Endothelial cell of umbilical vein (primary cell): ENCODE measurements around the gene PLXDC2. TPM values are rescaled to one million over a fixed set of nuclear protein-coding genes. Genes with fewer than 3 reads are reported as not detected.

ENCODE experiments used
- BruUV-seq: library from RNA; stranded (reverse); fragments of 400-500 nt; replicated peaks from 2 replicates; lab custom pipeline; 2021; lab: Mats Ljungman, UMichigan
- CTCF ChIA-PET: fragments of 300-600, 350-600 bp; sonication (Branson Sonifier 250); formaldehyde crosslinking; loops from one replicate; lab custom pipeline; 2021; ENCODE audit warnings: antibody characterized with exemption, inconsistent platforms; lab: Charles Lee
- POLR2A ChIA-PET: fragments of 300-600, 350-600 bp; sonication (Branson Sonifier 250); formaldehyde crosslinking; loops from one replicate; lab custom pipeline; 2021; ENCODE audit warnings: antibody characterized with exemption, inconsistent platforms; lab: Charles Lee
- DNase-seq: peaks from one replicate; pipeline ENCODE4 v3.0.0-alpha.2; 2011; ENCODE audit warnings: low read depth, low spot score
- FAIRE-seq: peaks from 2 replicates; lab custom pipeline; 2011; peaks lifted over from hg19 to GRCh38; lab: Jason Lieb, UNC
- H2AFZ ChIP-seq: 2 replicates; pipeline ENCODE4 v1.6.0; 2012; ENCODE audit warnings: low read depth, low read length, control low read depth, inconsistent platforms
- H3K27ac ChIP-seq: 2 replicates; pipeline ENCODE4 v1.5.1; 2011; ENCODE audit warnings: low read depth, mild to moderate bottlenecking, control low read depth, low read length, moderate library complexity; ENCODE audit not compliant: insufficient read depth
- H3K27me3 ChIP-seq, 2 experiments: 2 replicates each; pipeline versions ENCODE4 v1.6.0 to v1.6.1; 2011; ENCODE audit warnings: low read length in 2 of 2, mixed read lengths in 1 of 2; ENCODE audit not compliant: control insufficient read depth in 2 of 2, insufficient read depth in 2 of 2
- H3K36me3 ChIP-seq, 2 experiments: 2 replicates in 1 of 2; 3 replicates in 1 of 2; pipeline ENCODE4 v1.5.1; 2011; ENCODE audit warnings: low read length in 2 of 2, mild to moderate bottlenecking in 1 of 2, moderate library complexity in 1 of 2; ENCODE audit not compliant: control insufficient read depth in 2 of 2, insufficient read depth in 2 of 2; ENCODE audit errors: extremely low read depth in 1 of 2
- H3K4me1 ChIP-seq: 3 replicates; pipeline ENCODE4 v1.5.1; 2011; ENCODE audit warnings: mild to moderate bottlenecking, low read length; ENCODE audit not compliant: control insufficient read depth, insufficient read depth; ENCODE audit errors: extremely low read depth
- H3K4me2 ChIP-seq: 2 replicates; pipeline ENCODE4 v1.6.1; 2011; ENCODE audit warnings: low read length, control low read depth, mixed read lengths; ENCODE audit not compliant: insufficient read depth
- H3K4me3 ChIP-seq, 3 experiments: fragments of 200-600 bp in 1 of 3; sonication (generic), shearing (Covaris generic) in 1 of 3; replicated peaks in 1 of 3; 2 replicates each; pipeline ENCODE4 v1.5.1; 2011 to 2016; ENCODE audit warnings: control low read depth in 3 of 3, low read length in 3 of 3, mild to moderate bottlenecking in 2 of 3, inconsistent platforms in 1 of 3, low read depth in 1 of 3, moderate library complexity in 1 of 3; ENCODE audit not compliant: insufficient read depth in 1 of 3
- H3K79me2 ChIP-seq: 2 replicates; pipeline ENCODE4 v1.6.0; 2012; ENCODE audit warnings: low read length, inconsistent platforms; ENCODE audit not compliant: control insufficient read depth, insufficient read depth
- H3K9ac ChIP-seq: replicated peaks from 2 replicates; pipeline ENCODE3; 2011; ENCODE audit warnings: low read length, control low read depth; ENCODE audit not compliant: insufficient read depth; ENCODE audit errors: extremely low read depth
- H3K9me1 ChIP-seq: replicated peaks from 3 replicates; pipeline ENCODE4 v1.6.0; 2011; ENCODE audit warnings: mild to moderate bottlenecking, low read length; ENCODE audit not compliant: control insufficient read depth, insufficient read depth; ENCODE audit errors: extremely low read depth
- H3K9me3 ChIP-seq: replicated peaks from 2 replicates; pipeline ENCODE4 v1.5.1; 2012; ENCODE audit warnings: low read length, inconsistent platforms; ENCODE audit not compliant: control insufficient read depth, insufficient read depth
- H4K20me1 ChIP-seq: replicated peaks from 2 replicates; pipeline ENCODE3; 2011; ENCODE audit warnings: mild to moderate bottlenecking, low read length; ENCODE audit not compliant: control insufficient read depth, insufficient read depth; ENCODE audit errors: extremely low read depth
- EZH2 ChIP-seq: IDR thresholded peaks from 2 replicates; pipeline ENCODE4 v1.6.1; 2012; ENCODE audit warnings: borderline replicate concordance, low read depth, mild to moderate bottlenecking, moderate library complexity, low read length, inconsistent platforms; ENCODE audit not compliant: severe bottlenecking
- FOS ChIP-seq: IDR thresholded peaks from 2 replicates; pipeline ENCODE4 v1.6.1; 2011; ENCODE audit warnings: mild to moderate bottlenecking, low read length, moderate library complexity, borderline replicate concordance; ENCODE audit not compliant: insufficient read depth
- GATA2 ChIP-seq: IDR thresholded peaks from 2 replicates; pipeline ENCODE4 v1.7.0; 2011; ENCODE audit warnings: low read depth, mild to moderate bottlenecking, moderate library complexity, mixed read lengths, low read length; ENCODE audit not compliant: insufficient read length, insufficient read depth
- JUN ChIP-seq: IDR thresholded peaks from 2 replicates; pipeline ENCODE4 v1.6.1; 2011; ENCODE audit warnings: borderline replicate concordance, low read depth; ENCODE audit not compliant: insufficient read length, insufficient read depth
- MYC ChIP-seq: IDR thresholded peaks from one replicate; pipeline ENCODE4 v1.6.1; 2011; ENCODE audit warnings: mild to moderate bottlenecking, low read depth, low read length
- POLR2A ChIP-seq: IDR thresholded peaks from 2 replicates; pipeline ENCODE4 v1.6.1; 2012; ENCODE audit warnings: low read depth, mild to moderate bottlenecking, control low read depth, low read length
- POLR2AphosphoS5 ChIP-seq: IDR thresholded peaks from 2 replicates; pipeline ENCODE4 v1.6.1; 2012; ENCODE audit warnings: low read depth, mild to moderate bottlenecking, control low read depth, low read length, moderate library complexity; ENCODE audit not compliant: insufficient read depth
- dilution Hi-C: fragments of 300-500 bp; cut with MboI; formaldehyde crosslinking; loops from one replicate; pipeline ENCODE4 v1.15.0; 2019; ENCODE audit warnings: low sequenced_read_pairs; ENCODE audit not compliant: extremely low pct_ligation_motif_present
- intact Hi-C: fragments of 100-400 bp; cut with micrococcal nuclease; formaldehyde crosslinking; loops from one replicate; pipeline ENCODE4 v1.10.0; 2022
- polyA plus RNA-seq, 4 experiments: library from polyadenylated mRNA; depleted of rRNA in 3 of 4; stranded (reverse) in 3 of 4; unstranded in 1 of 4; fragments of >200 nt; gene quantifications; 2 replicates each; pipeline versions ENCODE4 v1.2.1 to v1.2.3, GENCODE V29; 2011 to 2012; ENCODE audit warnings: missing spikeins in 1 of 4
- total RNA-seq: library from RNA; stranded (reverse); gene quantifications from 2 replicates; pipeline ENCODE4 v1.2.3, GENCODE V29; 2021
- TF ChIP-seq, protein P1 (sequence below), 2 donors: IDR thresholded peaks; 1 replicate in 1 of 2; 2 replicates in 1 of 2; pipeline ENCODE4 v1.5.1; 2011; ENCODE audit warnings: low read length in 2 of 2, mild to moderate bottlenecking in 2 of 2, moderate library complexity in 2 of 2, control low read depth in 1 of 2, inconsistent platforms in 1 of 2, low read depth in 1 of 2; ENCODE audit not compliant: insufficient read depth in 1 of 2; ENCODE audit errors: extremely low read depth in 1 of 2
- TF ChIP-seq, protein P2 (sequence below): IDR thresholded peaks from 2 replicates; pipeline ENCODE4 v1.6.1; 2011; ENCODE audit not compliant: insufficient read depth, insufficient read length

PLXDC2 gene
- total and polyA plus RNA-seq, 2 donors (not counting 3 experiments of a cell fraction or from before 2014, with no cell fraction given), result 0.32 to 1.2 TPM

DNA sequence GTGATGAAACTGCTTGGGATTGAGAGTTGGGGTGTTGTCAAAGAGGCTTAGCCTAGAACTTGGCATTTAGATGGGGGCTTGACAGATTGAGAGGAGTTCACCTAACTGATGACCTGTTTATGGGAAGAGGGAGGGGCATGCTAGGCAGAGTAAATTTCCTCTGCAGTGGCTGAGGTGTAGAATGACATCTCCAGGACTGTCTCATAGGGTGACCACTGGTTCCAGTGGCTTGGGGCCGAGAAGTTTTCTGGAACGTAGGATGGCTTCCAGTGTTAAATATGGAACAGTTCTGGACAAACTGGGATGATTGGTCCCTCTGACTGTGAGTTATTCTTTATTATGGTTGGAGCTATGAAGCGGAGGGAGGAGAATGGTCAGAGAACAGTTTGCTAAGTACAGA is 186.4 kb downstream of the PLXDC2 start:
- FAIRE-seq (no peak), DNase-seq (no peak)
- H3K9me3 ChIP-seq, result no peaks in the 10 kb centered on the region
- no peak overlapping the region for H3K4me3 ChIP-seq
- H3K36me3 ChIP-seq, result no peaks in the 10 kb centered on the region
- dilution Hi-C loops (no loop called here), intact Hi-C loops (loop anchor here (5.0 kb wide), 2 partner anchors 80 to 185 kb away; partner anchors contain the start of gene PLXDC2)
- CTCF ChIA-PET, result no interaction called here
- H2AFZ ChIP-seq, result no peak overlapping the region
- POLR2A ChIA-PET, result no interaction called here
- no peaks in the 10 kb centered on the region for H4K20me1 ChIP-seq
- TF ChIP-seq JUN (no peak), MYC (no peak), POLR2A (no peak), POLR2AphosphoS5 (no peak), FOS (no peak), GATA2 (no peak), EZH2 (no peak)
- TF ChIP-seq, protein P1, sequence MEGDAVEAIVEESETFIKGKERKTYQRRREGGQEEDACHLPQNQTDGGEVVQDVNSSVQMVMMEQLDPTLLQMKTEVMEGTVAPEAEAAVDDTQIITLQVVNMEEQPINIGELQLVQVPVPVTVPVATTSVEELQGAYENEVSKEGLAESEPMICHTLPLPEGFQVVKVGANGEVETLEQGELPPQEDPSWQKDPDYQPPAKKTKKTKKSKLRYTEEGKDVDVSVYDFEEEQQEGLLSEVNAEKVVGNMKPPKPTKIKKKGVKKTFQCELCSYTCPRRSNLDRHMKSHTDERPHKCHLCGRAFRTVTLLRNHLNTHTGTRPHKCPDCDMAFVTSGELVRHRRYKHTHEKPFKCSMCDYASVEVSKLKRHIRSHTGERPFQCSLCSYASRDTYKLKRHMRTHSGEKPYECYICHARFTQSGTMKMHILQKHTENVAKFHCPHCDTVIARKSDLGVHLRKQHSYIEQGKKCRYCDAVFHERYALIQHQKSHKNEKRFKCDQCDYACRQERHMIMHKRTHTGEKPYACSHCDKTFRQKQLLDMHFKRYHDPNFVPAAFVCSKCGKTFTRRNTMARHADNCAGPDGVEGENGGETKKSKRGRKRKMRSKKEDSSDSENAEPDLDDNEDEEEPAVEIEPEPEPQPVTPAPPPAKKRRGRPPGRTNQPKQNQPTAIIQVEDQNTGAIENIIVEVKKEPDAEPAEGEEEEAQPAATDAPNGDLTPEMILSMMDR (IDR thresholded peaks at IDR 0.05; ENCODE audit: extremely low read depth in 1 of 2, insufficient read depth in 1 of 2, low read depth in 1 of 2, low read length in 2 of 2), result no peak
- TF ChIP-seq, protein P2, sequence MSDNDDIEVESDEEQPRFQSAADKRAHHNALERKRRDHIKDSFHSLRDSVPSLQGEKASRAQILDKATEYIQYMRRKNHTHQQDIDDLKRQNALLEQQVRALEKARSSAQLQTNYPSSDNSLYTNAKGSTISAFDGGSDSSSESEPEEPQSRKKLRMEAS, result no peak
- no TSS peak for BruUV-seq
- no peaks in the 10 kb centered on the region for H3K4me1 ChIP-seq
- no peak overlapping the region for H3K27ac ChIP-seq
- H3K4me2 ChIP-seq, result no peak overlapping the region
- no peaks in the 10 kb centered on the region for H3K9me1 ChIP-seq
- no peak overlapping the region for H3K9ac ChIP-seq
- H3K79me2 ChIP-seq, result no peaks in the 10 kb centered on the region
- no peaks in the 10 kb centered on the region for H3K27me3 ChIP-seq
